Kidney (tissue), 14 donors: ENCODE results near the gene C7orf57. TPM values are rescaled to one million over a fixed set of nuclear protein-coding genes. Genes with fewer than 3 reads are reported as not detected.

Experiments used
- DNase-seq, 5 donors: peaks; one replicate each; pipeline ENCODE4 v3.0.0-alpha.2; 2013 to 2020
- FAIRE-seq: peaks from 2 replicates; lab custom pipeline; 2012; peaks lifted over from hg19 to GRCh38; lab: Jason Lieb, UNC
- H3K27ac ChIP-seq, 2 donors: one replicate each; pipeline ENCODE4 v1.7.0; 2013; ENCODE audit warnings: low read depth in 2 of 2, low read length in 2 of 2, inconsistent platforms in 1 of 2
- H3K27me3 ChIP-seq: one replicate; pipeline ENCODE4 v1.7.1; 2013; ENCODE audit warnings: low read length, inconsistent platforms; ENCODE audit not compliant: control insufficient read depth, insufficient read depth
- H3K36me3 ChIP-seq, 3 donors: one replicate each; pipeline versions ENCODE4 v1.7.0 to v1.7.1; 2013; ENCODE audit warnings: low read length in 3 of 3, control low read depth in 1 of 3, inconsistent platforms in 1 of 3; ENCODE audit not compliant: insufficient read depth in 3 of 3, control insufficient read depth in 2 of 3
- H3K4me1 ChIP-seq, 3 donors: one replicate each; pipeline versions ENCODE4 v1.7.0 to v1.7.1; 2013; ENCODE audit warnings: low read length in 3 of 3, inconsistent platforms in 1 of 3, low read depth in 1 of 3; ENCODE audit not compliant: control insufficient read depth in 2 of 3, insufficient read depth in 2 of 3
- H3K4me3 ChIP-seq, 3 donors: one replicate each; pipeline versions ENCODE4 v1.7.0 to v1.8.1; 2013; ENCODE audit warnings: low read length in 3 of 3, control low read depth in 1 of 3, inconsistent platforms in 1 of 3
- H3K9ac ChIP-seq, 3 donors: one replicate each; pipeline versions ENCODE4 v1.7.0 to v1.7.1; 2013; ENCODE audit warnings: low read length in 3 of 3, control low read depth in 1 of 3, inconsistent platforms in 1 of 3
- H3K9me3 ChIP-seq, 3 donors: one replicate each; pipeline versions ENCODE4 v1.7.0 to v1.7.1; 2013; ENCODE audit warnings: low read length in 3 of 3, control low read depth in 1 of 3, inconsistent platforms in 1 of 3; ENCODE audit not compliant: control insufficient read depth in 2 of 3, insufficient read depth in 1 of 3
- CTCF ChIP-seq: IDR thresholded peaks from 3 replicates; pipeline ENCODE4 v1.5.1; 2012; ENCODE audit warnings: mild to moderate bottlenecking, moderate library complexity, borderline replicate concordance; ENCODE audit not compliant: insufficient read depth; ENCODE audit errors: extremely low read depth
- intact Hi-C: fragments of 100-400 bp; cut with DNase I; formaldehyde crosslinking; loops from one replicate; pipeline ENCODE4 v1.11.1; 2022
- polyA plus RNA-seq: library from polyadenylated mRNA; stranded (reverse); fragments of 350-450 nt; fragmentation: Illumina TruSeq; extraction: RNeasy Lipid Tissue Mini Kit (QIAGEN cat#74804); gene quantifications from one replicate; pipeline ENCODE4 v1.2.3, GENCODE V29; 2014; ENCODE audit warnings: low read depth, low replicate concordance; ENCODE audit not compliant: insufficient read depth
- total RNA-seq: library from RNA; stranded (reverse); fragmentation: NEBNext Ultra II Directional; extraction: Animal tissue kit (Norgen Biotek cat#: 25700); gene quantifications from one replicate; pipeline ENCODE4 v1.2.1, GENCODE V29; 2021
- donor health status: control.
- donor health status: control.
- donor health status: control.
- donor health status: control.
- donor health status: control.
- donor health status: DM: yes; HTN: yes; CAD: no.
- donor health status: Normal renal cell carcinoma (clear cell type).

Gene C7orf57
- total and polyA plus RNA-seq, 2 donors from 2014 or later, result 0.63 TPM; not detected in 1

GRCh38 chr7:48041653-48041970 is 6.3 kb downstream of the C7orf57 start:
- DNase-seq, result no peak
- no peaks in the 10 kb centered on the region for H3K9me3 ChIP-seq
- no peak overlapping the region for H3K27ac ChIP-seq
- H3K36me3 ChIP-seq, result no peaks in the 10 kb centered on the region
- H3K4me1 ChIP-seq, result no peaks in the 10 kb centered on the region
- no peak for FAIRE-seq
- intact Hi-C loops, result no loop called here
- no peak for TF ChIP-seq CTCF
- H3K27me3 ChIP-seq, result peaks cover under 1% of the 10 kb centered on the region
- no peak overlapping the region for H3K9ac ChIP-seq
- no peak overlapping the region for H3K4me3 ChIP-seq

GRCh38 chr7:48042216-48042615 is 6.9 kb downstream of the C7orf57 start:
- no peaks in the 10 kb centered on the region for H3K36me3 ChIP-seq
- no peak overlapping the region for H3K9ac ChIP-seq
- no peaks in the 10 kb centered on the region for H3K4me1 ChIP-seq
- intact Hi-C loops, result no loop called here
- no peak overlapping the region for H3K27ac ChIP-seq
- DNase-seq, result no peak
- no peaks in the 10 kb centered on the region for H3K9me3 ChIP-seq
- TF ChIP-seq CTCF, result no peak
- H3K27me3 ChIP-seq, result no peaks in the 10 kb centered on the region
- no peak overlapping the region for H3K4me3 ChIP-seq
- no peak for FAIRE-seq

GRCh38 chr7:48042636-48043035 is 7.3 kb downstream of the C7orf57 start:
- Histone ChIP-seq H3K27ac (no peak overlapping the region), H3K27me3 (no peaks in the 10 kb centered on the region), H3K4me3 (no peak overlapping the region), H3K4me1 (no peaks in the 10 kb centered on the region), H3K36me3 (no peaks in the 10 kb centered on the region), H3K9ac (no peak overlapping the region), H3K9me3 (no peaks in the 10 kb centered on the region)
- intact Hi-C loops, result no loop called here
- FAIRE-seq (no peak), DNase-seq (no peak)
- TF ChIP-seq CTCF, result no peak

- TF ChIP-seq CTCF, result no peak
Observed at GRCh38 chr7:48045195-48045765, 9.9 kb downstream of the C7orf57 start.

More at GRCh38 chr7:48045195-48045765, 9.9 kb downstream of the C7orf57 start:
- Histone ChIP-seq H3K9me3 (no peaks in the 10 kb centered on the region), H3K27me3 (no peaks in the 10 kb centered on the region), H3K27ac (no peak overlapping the region), H3K36me3 (no peaks in the 10 kb centered on the region), H3K4me3 (no peak overlapping the region), H3K9ac (no peak overlapping the region), H3K4me1 (no peaks in the 10 kb centered on the region)
- intact Hi-C loops, result no loop called here
- DNase-seq (peak in 1 of 5 donors; percentile 54), FAIRE-seq (no peak)
